Body of pancreas (tissue), 4 donors: Measurements from ENCODE around the gene CNGA3. TPM values are rescaled to one million over a fixed set of nuclear protein-coding genes. Genes with fewer than 3 reads are reported as not detected.

Source experiments
- ATAC-seq: fragments of 150-250 bp; one replicate; pipeline ENCODE4 v1.9.1; 2016
- DNase-seq, 4 donors: peaks; one replicate each; pipeline ENCODE4 v3.0.0-alpha.2; 2019
- H3K27ac ChIP-seq, 4 donors: fragments of 200-600 bp; sonication (generic); 1 replicate in 3 of 4; 2 replicates in 1 of 4; pipeline versions ENCODE4 v1.5.1 to v1.6.1; 2016 to 2019; ENCODE audit warnings: mild to moderate bottlenecking in 1 of 4, mixed read lengths in 1 of 4, moderate library complexity in 1 of 4
- H3K27me3 ChIP-seq, 2 donors: fragments of 200-600 bp; sonication (generic); one replicate each; pipeline ENCODE4 v1.6.0; 2016; ENCODE audit warnings: mild to moderate bottlenecking in 1 of 2
- H3K36me3 ChIP-seq, 2 donors: fragments of 200-600 bp; sonication (generic); replicated peaks in 1 of 2; 2 replicates each; pipeline ENCODE4 v1.5.1; 2016; ENCODE audit warnings: low read depth in 2 of 2; ENCODE audit not compliant: insufficient read depth in 1 of 2
- H3K4me1 ChIP-seq: fragments of 200-600 bp; sonication (generic); one replicate; pipeline ENCODE4 v1.6.0; 2016
- H3K4me3 ChIP-seq, 2 donors: fragments of 200-600 bp; sonication (generic); 1 replicate in 1 of 2; 2 replicates in 1 of 2; pipeline ENCODE4 v1.5.1; 2016 to 2019
- H3K9me3 ChIP-seq, 3 donors: fragments of 200-600 bp; sonication (generic); 1 replicate in 2 of 3; 2 replicates in 1 of 3; pipeline ENCODE4 v1.5.1; 2016
- POLR2A ChIP-seq, 3 donors: fragments of 450-650 bp; IDR thresholded peaks; one replicate each; pipeline ENCODE4 v1.6.1; 2016; ENCODE audit warnings: antibody characterized with exemption in 3 of 3, mild to moderate bottlenecking in 2 of 3
- whole genome bisulfite sequencing, 2 donors: methylation state at CpG; one replicate each; pipeline ENCODE4 v1.1.5; 2017; 5-methylcytosine and 5-hydroxymethylcytosine counted together
- intact Hi-C: fragments of 100-400 bp; cut with DNase I; formaldehyde crosslinking; loops from one replicate; pipeline ENCODE4 v1.15.1; 2023
- total RNA-seq, 2 donors: library from RNA; depleted of rRNA; stranded (reverse); fragments of >200 nt; gene quantifications; one replicate each; pipeline ENCODE4 v1.1.0, GENCODE V29; 2016
- TF ChIP-seq, protein P1 (sequence below), 7 experiments: fragments of 450-650 bp in 4 of 7; fragments of 200-600 bp in 3 of 7; sonication (generic) in 3 of 7; IDR thresholded peaks; one replicate each; pipeline ENCODE4 v1.5.1; 2016 to 2019; ENCODE audit warnings: antibody characterized with exemption in 7 of 7

The CNGA3 gene
- total RNA-seq, 2 donors from 2014 or later = 1.3 TPM; not detected in 1

DNA sequence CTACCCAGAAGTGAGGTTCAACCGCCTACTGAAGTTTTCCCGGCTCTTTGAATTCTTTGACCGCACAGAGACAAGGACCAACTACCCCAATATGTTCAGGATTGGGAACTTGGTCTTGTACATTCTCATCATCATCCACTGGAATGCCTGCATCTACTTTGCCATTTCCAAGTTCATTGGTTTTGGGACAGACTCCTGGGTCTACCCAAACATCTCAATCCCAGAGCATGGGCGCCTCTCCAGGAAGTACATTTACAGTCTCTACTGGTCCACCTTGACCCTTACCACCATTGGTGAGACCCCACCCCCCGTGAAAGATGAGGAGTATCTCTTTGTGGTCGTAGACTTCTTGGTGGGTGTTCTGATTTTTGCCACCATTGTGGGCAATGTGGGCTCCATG lies 49.7 kb downstream of the CNGA3 start:
- WGBS, 2 donors = 84 to 86% methylated on average over 6 of the region's 6 CpGs
- ATAC-seq (no peak), DNase-seq (no peak)
- no peaks in the 10 kb centered on the region for H3K36me3 ChIP-seq
- H3K27ac ChIP-seq = no peak overlapping the region
- H3K4me1 ChIP-seq = no peaks in the 10 kb centered on the region
- H3K4me3 ChIP-seq = no peak overlapping the region
- no peaks in the 10 kb centered on the region for H3K9me3 ChIP-seq
- no peaks in the 10 kb centered on the region for H3K27me3 ChIP-seq
- TF ChIP-seq, protein P1, sequence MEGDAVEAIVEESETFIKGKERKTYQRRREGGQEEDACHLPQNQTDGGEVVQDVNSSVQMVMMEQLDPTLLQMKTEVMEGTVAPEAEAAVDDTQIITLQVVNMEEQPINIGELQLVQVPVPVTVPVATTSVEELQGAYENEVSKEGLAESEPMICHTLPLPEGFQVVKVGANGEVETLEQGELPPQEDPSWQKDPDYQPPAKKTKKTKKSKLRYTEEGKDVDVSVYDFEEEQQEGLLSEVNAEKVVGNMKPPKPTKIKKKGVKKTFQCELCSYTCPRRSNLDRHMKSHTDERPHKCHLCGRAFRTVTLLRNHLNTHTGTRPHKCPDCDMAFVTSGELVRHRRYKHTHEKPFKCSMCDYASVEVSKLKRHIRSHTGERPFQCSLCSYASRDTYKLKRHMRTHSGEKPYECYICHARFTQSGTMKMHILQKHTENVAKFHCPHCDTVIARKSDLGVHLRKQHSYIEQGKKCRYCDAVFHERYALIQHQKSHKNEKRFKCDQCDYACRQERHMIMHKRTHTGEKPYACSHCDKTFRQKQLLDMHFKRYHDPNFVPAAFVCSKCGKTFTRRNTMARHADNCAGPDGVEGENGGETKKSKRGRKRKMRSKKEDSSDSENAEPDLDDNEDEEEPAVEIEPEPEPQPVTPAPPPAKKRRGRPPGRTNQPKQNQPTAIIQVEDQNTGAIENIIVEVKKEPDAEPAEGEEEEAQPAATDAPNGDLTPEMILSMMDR (IDR thresholded peaks at IDR 0.05) = no peak
- TF ChIP-seq POLR2A (IDR thresholded peaks at IDR 0.05) = no peak
- intact Hi-C loops = no loop called here

DNA sequence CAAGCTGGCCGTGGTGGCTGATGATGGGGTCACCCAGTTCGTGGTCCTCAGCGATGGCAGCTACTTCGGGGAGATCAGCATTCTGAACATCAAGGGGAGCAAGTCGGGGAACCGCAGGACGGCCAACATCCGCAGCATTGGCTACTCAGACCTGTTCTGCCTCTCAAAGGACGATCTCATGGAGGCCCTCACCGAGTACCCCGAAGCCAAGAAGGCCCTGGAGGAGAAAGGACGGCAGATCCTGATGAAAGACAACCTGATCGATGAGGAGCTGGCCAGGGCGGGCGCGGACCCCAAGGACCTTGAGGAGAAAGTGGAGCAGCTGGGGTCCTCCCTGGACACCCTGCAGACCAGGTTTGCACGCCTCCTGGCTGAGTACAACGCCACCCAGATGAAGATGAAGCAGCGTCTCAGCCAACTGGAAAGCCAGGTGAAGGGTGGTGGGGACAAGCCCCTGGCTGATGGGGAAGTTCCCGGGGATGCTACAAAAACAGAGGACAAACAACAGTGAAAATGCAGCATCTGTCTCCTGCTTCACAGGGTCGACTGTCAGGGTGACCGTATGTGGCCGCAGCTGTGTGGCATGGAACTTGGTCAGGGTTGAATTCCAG lies 50.6 kb downstream of the CNGA3 start:
- WGBS, 2 donors = 81% methylated on average over 20 to 23 of the region's 23 CpGs
- no peak for ATAC-seq
- no peaks in the 10 kb centered on the region for H3K9me3 ChIP-seq
- DNase-seq = no peak
- no peak overlapping the region for H3K27ac ChIP-seq
- H3K4me1 ChIP-seq = no peaks in the 10 kb centered on the region
- H3K36me3 ChIP-seq = no peaks in the 10 kb centered on the region
- H3K27me3 ChIP-seq = no peaks in the 10 kb centered on the region
- intact Hi-C loops = no loop called here
- H3K4me3 ChIP-seq = no peak overlapping the region
- no peak for TF ChIP-seq POLR2A (IDR thresholded peaks at IDR 0.05)
- TF ChIP-seq, protein P1 (IDR thresholded peaks at IDR 0.05) = no peak

DNA sequence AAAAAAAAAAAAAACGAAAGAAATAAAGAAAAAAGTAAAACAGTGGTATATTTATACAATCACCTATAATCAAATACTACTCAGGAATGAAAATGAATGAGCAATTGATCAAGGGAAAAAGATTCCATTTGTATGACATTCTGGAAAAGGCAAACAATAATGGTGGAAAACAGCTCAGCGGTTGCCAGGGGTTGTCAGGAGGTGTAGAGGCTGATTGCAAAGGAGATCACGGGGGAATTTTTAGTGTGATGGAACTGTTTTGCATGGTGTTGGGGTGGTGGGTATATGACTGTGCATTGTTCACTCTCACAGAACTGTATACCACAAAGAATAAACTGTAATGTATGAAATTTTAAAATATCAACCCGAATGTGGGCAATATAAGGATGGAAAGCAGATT lies 52.9 kb downstream of the CNGA3 start:
- intact Hi-C loops = no loop called here
- Histone ChIP-seq H3K27ac (no peak overlapping the region), H3K27me3 (no peaks in the 10 kb centered on the region), H3K36me3 (no peaks in the 10 kb centered on the region), H3K4me1 (no peaks in the 10 kb centered on the region), H3K9me3 (no peaks in the 10 kb centered on the region), H3K4me3 (no peak overlapping the region)
- ATAC-seq (no peak), DNase-seq (no peak)
- TF ChIP-seq, protein P1 (IDR thresholded peaks at IDR 0.05) = no peak
- TF ChIP-seq POLR2A (IDR thresholded peaks at IDR 0.05) = no peak
- 38 to 46% methylated on average over 4 of the region's 4 CpGs for WGBS, 2 donors

DNA sequence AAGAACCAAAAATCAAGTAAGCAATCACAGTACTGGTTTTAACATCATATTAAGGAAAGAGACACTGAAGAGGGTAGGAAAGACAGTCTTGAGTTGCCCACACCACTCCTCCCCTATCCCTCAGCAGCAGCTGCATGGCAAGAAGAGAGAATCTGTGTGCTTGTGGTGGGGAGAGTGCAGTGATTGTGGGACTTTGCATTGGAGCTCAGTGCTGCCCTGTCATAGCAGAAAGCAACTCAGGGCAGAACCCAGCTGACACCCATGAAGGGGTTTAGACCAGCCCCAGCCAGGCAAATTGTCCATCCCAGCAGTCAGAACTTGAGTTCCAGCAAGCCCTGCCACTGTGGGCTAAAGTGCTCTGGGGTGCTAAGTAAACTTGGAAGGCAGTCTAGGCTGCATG lies 57.6 kb downstream of the CNGA3 start:
- Histone ChIP-seq H3K27me3 (no peaks in the 10 kb centered on the region), H3K9me3 (no peaks in the 10 kb centered on the region), H3K36me3 (no peaks in the 10 kb centered on the region), H3K27ac (no peak overlapping the region), H3K4me3 (no peak overlapping the region), H3K4me1 (no peaks in the 10 kb centered on the region)
- TF ChIP-seq, protein P1 (IDR thresholded peaks at IDR 0.05) = no peak
- TF ChIP-seq POLR2A (IDR thresholded peaks at IDR 0.05) = no peak
- intact Hi-C loops = no loop called here
- ATAC-seq (no peak), DNase-seq (no peak)

DNA sequence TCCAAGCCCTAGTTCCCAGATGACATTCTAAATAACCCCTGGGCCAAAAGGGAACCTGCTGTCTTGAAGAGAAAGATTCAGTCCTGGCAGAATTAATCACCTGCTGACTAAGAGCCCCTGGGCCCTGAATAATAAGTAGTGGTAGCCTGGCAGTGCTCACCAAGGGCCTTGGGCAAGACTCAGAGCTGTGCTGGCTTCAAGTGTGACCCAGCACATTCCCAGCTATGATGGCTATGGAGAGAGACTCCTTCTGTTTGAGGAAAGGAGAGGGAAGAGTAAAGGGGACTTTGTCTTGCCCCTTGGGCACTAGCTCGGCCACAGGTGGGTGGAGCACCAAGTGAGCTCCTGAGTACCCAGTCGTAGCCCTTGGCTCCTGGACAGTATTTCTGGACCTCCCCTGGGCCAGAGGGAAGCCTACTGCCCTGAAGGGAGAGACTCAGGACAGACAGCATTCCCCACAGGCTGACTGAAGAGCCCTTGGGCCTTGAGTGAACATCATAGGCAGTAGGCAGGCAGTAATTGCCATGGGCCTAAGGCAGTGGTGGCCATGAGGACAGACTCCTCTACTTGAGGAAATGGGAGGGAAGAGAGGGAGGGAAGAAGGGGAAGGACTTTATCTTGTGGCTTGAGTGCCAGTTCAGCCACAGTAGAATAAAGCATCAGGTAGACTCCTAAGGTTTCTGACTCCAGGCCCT lies 58.4 kb downstream of the CNGA3 start:
- ATAC-seq = no peak
- intact Hi-C loops = no loop called here
- Histone ChIP-seq H3K27me3 (no peaks in the 10 kb centered on the region), H3K4me1 (no peaks in the 10 kb centered on the region), H3K9me3 (no peaks in the 10 kb centered on the region), H3K36me3 (no peaks in the 10 kb centered on the region), H3K4me3 (no peak overlapping the region), H3K27ac (no peak overlapping the region)
- DNase-seq = no peak
- 77 to 90% methylated on average over 2 of the region's 2 CpGs for WGBS, 2 donors
- TF ChIP-seq, protein P1 (IDR thresholded peaks at IDR 0.05) = no peak
- no peak for TF ChIP-seq POLR2A (IDR thresholded peaks at IDR 0.05)
